ENCODE data around the gene ASB13.

Gene ASB13

DNA sequence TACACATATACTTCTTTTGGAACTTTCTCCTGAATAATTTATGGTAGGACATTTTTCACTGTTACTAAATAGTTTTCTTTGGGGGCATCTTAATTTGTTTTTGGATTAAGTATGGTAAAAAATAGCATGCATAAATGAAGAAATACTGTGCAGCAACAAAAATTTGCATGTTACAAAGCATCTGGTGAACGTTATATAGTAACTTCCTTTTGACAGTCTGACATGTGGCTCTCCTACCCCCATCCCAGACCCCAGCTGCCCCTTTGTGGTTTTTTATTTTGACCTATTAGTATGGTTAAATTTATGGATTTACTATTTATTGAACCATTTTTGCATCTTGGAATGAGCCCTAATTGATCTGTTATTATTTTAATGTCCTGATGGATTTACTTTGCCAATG lies 28.2 kb upstream of the ASB13 start (continued):
- TF ChIP-seq, protein P1, sequence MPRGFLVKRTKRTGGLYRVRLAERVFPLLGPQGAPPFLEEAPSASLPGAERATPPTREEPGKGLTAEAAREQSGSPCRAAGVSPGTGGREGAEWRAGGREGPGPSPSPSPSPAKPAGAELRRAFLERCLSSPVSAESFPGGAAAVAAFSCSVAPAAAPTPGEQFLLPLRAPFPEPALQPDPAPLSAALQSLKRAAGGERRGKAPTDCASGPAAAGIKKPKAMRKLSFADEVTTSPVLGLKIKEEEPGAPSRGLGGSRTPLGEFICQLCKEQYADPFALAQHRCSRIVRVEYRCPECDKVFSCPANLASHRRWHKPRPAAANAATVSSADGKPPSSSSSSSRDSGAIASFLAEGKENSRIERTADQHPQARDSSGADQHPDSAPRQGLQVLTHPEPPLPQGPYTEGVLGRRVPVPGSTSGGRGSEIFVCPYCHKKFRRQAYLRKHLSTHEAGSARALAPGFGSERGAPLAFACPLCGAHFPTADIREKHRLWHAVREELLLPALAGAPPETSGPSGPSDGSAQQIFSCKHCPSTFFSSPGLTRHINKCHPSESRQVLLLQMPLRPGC (tag by site-specific recombination; IDR thresholded peaks at IDR 0.05): no peak
- TF ChIP-seq KLF8 (tag by site-specific recombination; IDR thresholded peaks at IDR 0.05) (no peak), ZNF248 (tag by site-specific recombination; IDR thresholded peaks at IDR 0.05) (no peak), ZBTB8A (tag by site-specific recombination; IDR thresholded peaks at IDR 0.05) (no peak), ZNF707 (tag by site-specific recombination; IDR thresholded peaks at IDR 0.05) (no peak), ZNF302 (tag by site-specific recombination; IDR thresholded peaks at IDR 0.05; ENCODE audit: low read depth) (no peak), ZNF155 (tag by site-specific recombination; IDR thresholded peaks at IDR 0.05) (no peak), ZNF561 (tag by site-specific recombination; IDR thresholded peaks at IDR 0.05; ENCODE audit: borderline replicate concordance) (no peak), BCL11B (tag by site-specific recombination; IDR thresholded peaks at IDR 0.05; ENCODE audit: low read depth) (no peak), ZNF37A (tag by site-specific recombination; IDR thresholded peaks at IDR 0.05) (no peak)
- TF ChIP-seq, protein P2, sequence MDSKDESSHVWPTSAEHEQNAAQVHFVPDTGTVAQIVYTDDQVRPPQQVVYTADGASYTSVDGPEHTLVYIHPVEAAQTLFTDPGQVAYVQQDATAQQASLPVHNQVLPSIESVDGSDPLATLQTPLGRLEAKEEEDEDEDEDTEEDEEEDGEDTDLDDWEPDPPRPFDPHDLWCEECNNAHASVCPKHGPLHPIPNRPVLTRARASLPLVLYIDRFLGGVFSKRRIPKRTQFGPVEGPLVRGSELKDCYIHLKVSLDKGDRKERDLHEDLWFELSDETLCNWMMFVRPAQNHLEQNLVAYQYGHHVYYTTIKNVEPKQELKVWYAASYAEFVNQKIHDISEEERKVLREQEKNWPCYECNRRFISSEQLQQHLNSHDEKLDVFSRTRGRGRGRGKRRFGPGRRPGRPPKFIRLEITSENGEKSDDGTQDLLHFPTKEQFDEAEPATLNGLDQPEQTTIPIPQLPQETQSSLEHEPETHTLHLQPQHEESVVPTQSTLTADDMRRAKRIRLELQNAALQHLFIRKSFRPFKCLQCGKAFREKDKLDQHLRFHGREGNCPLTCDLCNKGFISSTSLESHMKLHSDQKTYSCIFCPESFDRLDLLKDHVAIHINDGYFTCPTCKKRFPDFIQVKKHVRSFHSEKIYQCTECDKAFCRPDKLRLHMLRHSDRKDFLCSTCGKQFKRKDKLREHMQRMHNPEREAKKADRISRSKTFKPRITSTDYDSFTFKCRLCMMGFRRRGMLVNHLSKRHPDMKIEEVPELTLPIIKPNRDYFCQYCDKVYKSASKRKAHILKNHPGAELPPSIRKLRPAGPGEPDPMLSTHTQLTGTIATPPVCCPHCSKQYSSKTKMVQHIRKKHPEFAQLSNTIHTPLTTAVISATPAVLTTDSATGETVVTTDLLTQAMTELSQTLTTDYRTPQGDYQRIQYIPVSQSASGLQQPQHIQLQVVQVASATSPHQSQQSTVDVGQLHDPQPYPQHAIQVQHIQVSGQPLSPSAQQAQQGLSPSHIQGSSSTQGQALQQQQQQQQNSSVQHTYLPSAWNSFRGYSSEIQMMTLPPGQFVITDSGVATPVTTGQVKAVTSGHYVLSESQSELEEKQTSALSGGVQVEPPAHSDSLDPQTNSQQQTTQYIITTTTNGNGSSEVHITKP (tag by site-specific recombination; IDR thresholded peaks at IDR 0.05): no peak
- TF ChIP-seq, protein P3, sequence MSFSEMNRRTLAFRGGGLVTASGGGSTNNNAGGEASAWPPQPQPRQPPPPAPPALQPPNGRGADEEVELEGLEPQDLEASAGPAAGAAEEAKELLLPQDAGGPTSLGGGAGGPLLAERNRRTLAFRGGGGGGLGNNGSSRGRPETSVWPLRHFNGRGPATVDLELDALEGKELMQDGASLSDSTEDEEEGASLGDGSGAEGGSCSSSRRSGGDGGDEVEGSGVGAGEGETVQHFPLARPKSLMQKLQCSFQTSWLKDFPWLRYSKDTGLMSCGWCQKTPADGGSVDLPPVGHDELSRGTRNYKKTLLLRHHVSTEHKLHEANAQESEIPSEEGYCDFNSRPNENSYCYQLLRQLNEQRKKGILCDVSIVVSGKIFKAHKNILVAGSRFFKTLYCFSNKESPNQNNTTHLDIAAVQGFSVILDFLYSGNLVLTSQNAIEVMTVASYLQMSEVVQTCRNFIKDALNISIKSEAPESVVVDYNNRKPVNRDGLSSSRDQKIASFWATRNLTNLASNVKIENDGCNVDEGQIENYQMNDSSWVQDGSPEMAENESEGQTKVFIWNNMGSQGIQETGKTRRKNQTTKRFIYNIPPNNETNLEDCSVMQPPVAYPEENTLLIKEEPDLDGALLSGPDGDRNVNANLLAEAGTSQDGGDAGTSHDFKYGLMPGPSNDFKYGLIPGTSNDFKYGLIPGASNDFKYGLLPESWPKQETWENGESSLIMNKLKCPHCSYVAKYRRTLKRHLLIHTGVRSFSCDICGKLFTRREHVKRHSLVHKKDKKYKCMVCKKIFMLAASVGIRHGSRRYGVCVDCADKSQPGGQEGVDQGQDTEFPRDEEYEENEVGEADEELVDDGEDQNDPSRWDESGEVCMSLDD (tag by site-specific recombination; IDR thresholded peaks at IDR 0.05): no peak

DNA sequence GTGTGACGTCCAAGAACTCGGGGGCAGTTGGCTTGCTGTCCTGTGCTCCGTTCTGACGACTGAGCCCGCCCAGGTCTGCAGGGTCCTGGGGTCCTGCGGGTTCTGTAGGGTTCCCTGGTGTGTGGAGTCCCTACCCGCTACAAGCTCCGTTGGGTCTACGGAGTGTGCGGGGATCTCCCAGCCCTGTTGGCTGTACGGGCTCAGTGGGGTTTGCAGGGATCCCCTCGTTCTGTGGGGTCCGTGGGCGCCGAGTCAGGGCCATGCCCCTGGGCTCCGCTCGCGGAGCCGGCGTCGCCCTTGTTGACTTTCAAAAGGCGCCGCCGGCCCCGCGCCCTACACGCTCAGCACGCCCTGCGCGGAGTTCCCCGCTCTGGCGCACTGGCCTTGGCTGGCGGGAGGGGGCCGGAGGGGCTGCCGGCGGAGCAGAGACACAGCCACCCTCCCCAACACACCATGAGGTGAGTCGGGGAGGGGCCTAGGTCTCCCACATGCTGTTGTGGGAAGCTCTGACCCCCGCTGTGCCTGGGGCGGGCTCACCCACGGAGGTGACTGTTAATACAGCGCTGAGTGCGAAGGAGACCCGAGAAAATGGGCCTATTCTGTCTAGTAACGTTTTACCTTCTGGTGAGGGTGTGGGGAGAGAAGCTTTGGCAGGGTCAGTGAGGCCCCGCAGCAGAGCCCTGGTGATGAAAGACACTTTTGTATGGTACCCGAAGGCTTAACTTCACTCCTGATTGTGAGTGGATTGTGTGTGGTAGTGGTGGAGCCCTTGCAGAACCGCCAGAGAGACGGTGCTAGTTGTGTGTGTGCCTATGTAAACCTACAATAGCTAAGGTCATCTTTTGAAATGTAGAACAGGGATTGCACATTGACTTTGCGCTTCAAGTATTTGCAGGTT lies 26.3 kb upstream of the ASB13 start:
- no peaks in the 10 kb centered on the region; a peak in 1 of 3 replicates for H3K36me3 ChIP-seq (ENCODE audit: control insufficient read depth in 2 of 2, insufficient read depth in 1 of 2, low read length in 2 of 2)
- POLR2A ChIA-PET: interaction anchor here (1.0 to 1.5 kb wide), 5 partner anchors 9 to 197 kb away, joined by 3 to 7 read pairs (median 4); partner anchors contain the start of genes ANKRD16, FBH1, GDI2 and TASOR2
- H3K27ac ChIP-seq (ENCODE audit: extremely low read depth, low read depth, low read length): peak overlapping the region; percentile 80
- no peaks in the 10 kb centered on the region for H3K9me3 ChIP-seq (ENCODE audit: control insufficient read depth, insufficient read depth, low read depth, low read length)
- CTCF ChIA-PET: interaction anchor here (0.6 to 1.0 kb wide), 4 partner anchors 15 to 177 kb away, joined by 3 to 6 read pairs (median 4); no protein-coding TSS in a partner anchor
- peak overlapping the region; percentile 65 for H3K4me3 ChIP-seq (ENCODE audit: low read depth, low read length)
- H3K4me1 ChIP-seq (ENCODE audit: control insufficient read depth, insufficient read depth, low read length): peaks cover 40% of the 10 kb centered on the region
- TF ChIP-seq, protein P4, sequence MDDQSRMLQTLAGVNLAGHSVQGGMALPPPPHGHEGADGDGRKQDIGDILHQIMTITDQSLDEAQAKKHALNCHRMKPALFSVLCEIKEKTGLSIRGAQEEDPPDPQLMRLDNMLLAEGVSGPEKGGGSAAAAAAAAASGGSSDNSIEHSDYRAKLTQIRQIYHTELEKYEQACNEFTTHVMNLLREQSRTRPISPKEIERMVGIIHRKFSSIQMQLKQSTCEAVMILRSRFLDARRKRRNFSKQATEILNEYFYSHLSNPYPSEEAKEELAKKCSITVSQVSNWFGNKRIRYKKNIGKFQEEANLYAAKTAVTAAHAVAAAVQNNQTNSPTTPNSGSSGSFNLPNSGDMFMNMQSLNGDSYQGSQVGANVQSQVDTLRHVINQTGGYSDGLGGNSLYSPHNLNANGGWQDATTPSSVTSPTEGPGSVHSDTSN (CRISPR knock-in tag; IDR thresholded peaks at IDR 0.05): 0 out of 2 replicates have a peak, but pooled peaks have one; percentile 56
- no peak for TF ChIP-seq ZNF140 (tag by site-specific recombination; IDR thresholded peaks at IDR 0.05)
- no peak for TF ChIP-seq ZNF239 (tag by site-specific recombination; IDR thresholded peaks at IDR 0.05)
- TF ChIP-seq ZNF76 (tag by site-specific recombination; IDR thresholded peaks at IDR 0.05; ENCODE audit: borderline replicate concordance, low read depth): peak; percentile 60
- no peak for TF ChIP-seq ZFP41 (tag by site-specific recombination; IDR thresholded peaks at IDR 0.05; ENCODE audit: borderline replicate concordance)
- 0 out of 2 replicates have a peak, but pooled peaks have one; percentile 20 for TF ChIP-seq ZSCAN30 (tag by site-specific recombination; IDR thresholded peaks at IDR 0.05)
- peak; percentile 28; the same call in 1 of the 2 replicates for TF ChIP-seq ZBTB48 (tag by site-specific recombination; IDR thresholded peaks at IDR 0.05)
- 0 out of 2 replicates have a peak, but pooled peaks have one; percentile 66 for TF ChIP-seq ZNF558 (tag by site-specific recombination; IDR thresholded peaks at IDR 0.05)
- TF ChIP-seq, protein P5, sequence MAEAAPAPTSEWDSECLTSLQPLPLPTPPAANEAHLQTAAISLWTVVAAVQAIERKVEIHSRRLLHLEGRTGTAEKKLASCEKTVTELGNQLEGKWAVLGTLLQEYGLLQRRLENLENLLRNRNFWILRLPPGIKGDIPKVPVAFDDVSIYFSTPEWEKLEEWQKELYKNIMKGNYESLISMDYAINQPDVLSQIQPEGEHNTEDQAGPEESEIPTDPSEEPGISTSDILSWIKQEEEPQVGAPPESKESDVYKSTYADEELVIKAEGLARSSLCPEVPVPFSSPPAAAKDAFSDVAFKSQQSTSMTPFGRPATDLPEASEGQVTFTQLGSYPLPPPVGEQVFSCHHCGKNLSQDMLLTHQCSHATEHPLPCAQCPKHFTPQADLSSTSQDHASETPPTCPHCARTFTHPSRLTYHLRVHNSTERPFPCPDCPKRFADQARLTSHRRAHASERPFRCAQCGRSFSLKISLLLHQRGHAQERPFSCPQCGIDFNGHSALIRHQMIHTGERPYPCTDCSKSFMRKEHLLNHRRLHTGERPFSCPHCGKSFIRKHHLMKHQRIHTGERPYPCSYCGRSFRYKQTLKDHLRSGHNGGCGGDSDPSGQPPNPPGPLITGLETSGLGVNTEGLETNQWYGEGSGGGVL (tag by site-specific recombination; IDR thresholded peaks at IDR 0.05): peak; percentile 87
- peak; percentile 73 for TF ChIP-seq SP7 (tag by site-specific recombination; IDR thresholded peaks at IDR 0.05)
- TF ChIP-seq ZNF324 (tag by site-specific recombination; IDR thresholded peaks at IDR 0.05): peak; percentile 38; the same call in 1 of the 2 replicates
- no peak for TF ChIP-seq SALL2 (tag by site-specific recombination; IDR thresholded peaks at IDR 0.05; ENCODE audit: borderline replicate concordance)
- peak; percentile 63 for TF ChIP-seq SP2 (tag by site-specific recombination; IDR thresholded peaks at IDR 0.05)

All from HEK293 (cell line).